Measurements from ENCODE around the gene CHST11. TPM values are rescaled to one million over a fixed set of nuclear protein-coding genes. Genes with fewer than 3 reads are reported as not detected.

Gene CHST11
- polyA plus RNA-seq, 1 donor (not counting 4 experiments of a cell fraction or from before 2014, with no cell fraction given), result 11.9 TPM

DNA sequence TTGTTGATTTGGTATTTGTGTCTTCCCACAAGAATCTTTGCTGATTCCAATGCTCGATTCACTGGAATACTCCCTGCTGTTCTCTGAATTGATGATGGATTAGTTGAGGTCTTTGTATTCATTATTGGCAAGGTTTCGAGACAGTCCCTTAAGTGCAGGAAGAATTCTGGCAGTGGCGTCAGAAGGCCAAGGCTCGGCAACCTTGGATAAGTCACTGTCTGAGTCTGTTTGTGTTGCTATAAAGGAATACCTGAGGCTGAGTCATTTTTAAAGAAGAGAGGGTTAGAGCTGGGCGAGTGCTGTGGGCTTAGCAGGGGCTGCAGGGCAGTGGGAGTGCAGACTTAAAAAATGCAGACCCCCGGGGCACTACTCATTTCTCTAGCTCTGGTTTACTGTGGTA is 56.9 kb downstream of the CHST11 start:
- DNase-seq (ENCODE audit: low read depth, low spot score) (no peak), FAIRE-seq (no peak)
- Histone ChIP-seq H3K9me1 (ENCODE audit: control insufficient read depth, extremely low read depth, insufficient read depth, low read length) (no peaks in the 10 kb centered on the region), H3K4me2 (ENCODE audit: control insufficient read depth, extremely low read depth, insufficient read depth, low read depth, low read length) (no peak overlapping the region), H3K9me3 (ENCODE audit: control insufficient read depth, low read depth, low read length) (no peaks in the 10 kb centered on the region), H3K79me2 (ENCODE audit: control insufficient read depth, insufficient read depth, low read length) (peaks cover 23% of the 10 kb centered on the region), H3K27me3 (ENCODE audit: control insufficient read depth, extremely low read depth, insufficient read depth, low read length) (no peaks in the 10 kb centered on the region), H3K36me3 (ENCODE audit: control insufficient read depth in 2 of 2, extremely low read depth in 1 of 2, insufficient read depth in 2 of 2, low read length in 2 of 2) (no peaks in the 10 kb centered on the region), H3K9ac (ENCODE audit: control insufficient read depth, extremely low read depth, insufficient read depth, low read length) (no peak overlapping the region), H3K4me1 (ENCODE audit: control insufficient read depth, extremely low read depth, insufficient read depth, low read length) (no peaks in the 10 kb centered on the region), H3K27ac (ENCODE audit: control insufficient read depth, insufficient read depth, low read length) (no peak overlapping the region), H4K20me1 (ENCODE audit: control insufficient read depth, extremely low read depth, insufficient read depth, low read length) (peaks cover 2% of the 10 kb centered on the region), H2AFZ (ENCODE audit: control insufficient read depth, low read length) (no peak overlapping the region), H3K4me3 (ENCODE audit: control insufficient read depth in 2 of 3, extremely low read depth in 1 of 3, insufficient read depth in 2 of 3, low read depth in 1 of 3, low read length in 3 of 3) (no peak overlapping the region)
- TF ChIP-seq, protein P1, sequence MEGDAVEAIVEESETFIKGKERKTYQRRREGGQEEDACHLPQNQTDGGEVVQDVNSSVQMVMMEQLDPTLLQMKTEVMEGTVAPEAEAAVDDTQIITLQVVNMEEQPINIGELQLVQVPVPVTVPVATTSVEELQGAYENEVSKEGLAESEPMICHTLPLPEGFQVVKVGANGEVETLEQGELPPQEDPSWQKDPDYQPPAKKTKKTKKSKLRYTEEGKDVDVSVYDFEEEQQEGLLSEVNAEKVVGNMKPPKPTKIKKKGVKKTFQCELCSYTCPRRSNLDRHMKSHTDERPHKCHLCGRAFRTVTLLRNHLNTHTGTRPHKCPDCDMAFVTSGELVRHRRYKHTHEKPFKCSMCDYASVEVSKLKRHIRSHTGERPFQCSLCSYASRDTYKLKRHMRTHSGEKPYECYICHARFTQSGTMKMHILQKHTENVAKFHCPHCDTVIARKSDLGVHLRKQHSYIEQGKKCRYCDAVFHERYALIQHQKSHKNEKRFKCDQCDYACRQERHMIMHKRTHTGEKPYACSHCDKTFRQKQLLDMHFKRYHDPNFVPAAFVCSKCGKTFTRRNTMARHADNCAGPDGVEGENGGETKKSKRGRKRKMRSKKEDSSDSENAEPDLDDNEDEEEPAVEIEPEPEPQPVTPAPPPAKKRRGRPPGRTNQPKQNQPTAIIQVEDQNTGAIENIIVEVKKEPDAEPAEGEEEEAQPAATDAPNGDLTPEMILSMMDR (optimal IDR thresholded peaks at IDR 0.05 in 1 of 3, IDR thresholded peaks at IDR 0.05 in 1 of 3, conservative IDR thresholded peaks at IDR 0.05 in 1 of 3; ENCODE audit: extremely low read depth in 1 of 3, insufficient read depth in 2 of 3, low read length in 3 of 3), result no peak
- TF ChIP-seq EZH2 (IDR thresholded peaks at IDR 0.05; ENCODE audit: low read length), result no peak
- dilution Hi-C loops (cut with MboI; ENCODE audit: extremely low pct_ligation_motif_present, low sequenced_read_pairs), result no loop called here

DNA sequence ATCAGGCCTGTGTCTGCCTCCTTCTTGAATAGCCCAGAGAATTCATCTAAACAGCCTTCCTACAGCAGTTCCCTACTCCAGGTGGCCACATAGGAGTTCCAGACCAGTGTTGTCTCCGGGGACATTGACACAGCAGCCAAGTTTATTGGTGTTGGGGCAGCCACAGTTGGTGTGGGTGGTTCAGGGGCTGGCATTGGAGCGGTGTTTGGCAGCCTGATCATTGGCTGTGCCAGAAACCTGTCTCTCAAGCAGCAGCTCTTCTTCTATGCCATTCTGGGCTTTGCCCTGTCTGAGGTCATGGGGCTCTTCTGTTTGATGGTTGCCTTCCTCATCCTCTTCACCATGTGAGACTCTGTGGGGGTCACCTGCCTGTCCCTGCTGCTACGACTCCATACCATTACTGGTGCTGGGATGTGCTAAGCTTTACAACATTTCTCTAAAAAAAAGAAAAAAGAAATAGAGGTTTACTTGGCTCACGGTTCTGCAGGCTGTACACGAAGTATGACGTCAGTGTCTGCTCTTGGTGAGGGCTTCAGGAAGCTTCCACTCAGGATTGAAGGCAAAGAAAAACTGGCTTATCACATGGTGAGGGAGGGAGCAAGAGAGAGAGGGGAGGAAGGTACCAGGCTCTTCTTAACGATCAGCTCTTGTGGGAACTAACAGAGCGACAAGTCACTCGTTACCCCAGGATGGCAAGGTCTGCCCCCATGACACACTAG is 57.5 kb downstream of the CHST11 start:
- H3K9me1 ChIP-seq (ENCODE audit: control insufficient read depth, extremely low read depth, insufficient read depth, low read length), result no peaks in the 10 kb centered on the region
- TF ChIP-seq EZH2 (IDR thresholded peaks at IDR 0.05; ENCODE audit: low read length), result no peak
- TF ChIP-seq, protein P1 (optimal IDR thresholded peaks at IDR 0.05 in 1 of 3, IDR thresholded peaks at IDR 0.05 in 1 of 3, conservative IDR thresholded peaks at IDR 0.05 in 1 of 3; ENCODE audit: extremely low read depth in 1 of 3, insufficient read depth in 2 of 3, low read length in 3 of 3), result no peak
- dilution Hi-C loops (cut with MboI; ENCODE audit: extremely low pct_ligation_motif_present, low sequenced_read_pairs), result no loop called here
- no peak overlapping the region for H2AFZ ChIP-seq (ENCODE audit: control insufficient read depth, low read length)
- H3K27ac ChIP-seq (ENCODE audit: control insufficient read depth, insufficient read depth, low read length), result no peak overlapping the region
- H3K36me3 ChIP-seq (ENCODE audit: control insufficient read depth in 2 of 2, extremely low read depth in 1 of 2, insufficient read depth in 2 of 2, low read length in 2 of 2), result no peaks in the 10 kb centered on the region
- no peak overlapping the region for H3K4me3 ChIP-seq (ENCODE audit: control insufficient read depth in 2 of 3, extremely low read depth in 1 of 3, insufficient read depth in 2 of 3, low read depth in 1 of 3, low read length in 3 of 3)
- H3K9me3 ChIP-seq (ENCODE audit: control insufficient read depth, low read depth, low read length), result no peaks in the 10 kb centered on the region
- no peak overlapping the region for H3K4me2 ChIP-seq (ENCODE audit: control insufficient read depth, extremely low read depth, insufficient read depth, low read depth, low read length)
- DNase-seq (ENCODE audit: low read depth, low spot score), result no peak
- peaks cover 2% of the 10 kb centered on the region for H4K20me1 ChIP-seq (ENCODE audit: control insufficient read depth, extremely low read depth, insufficient read depth, low read length)
- FAIRE-seq, result no peak
- H3K79me2 ChIP-seq (ENCODE audit: control insufficient read depth, insufficient read depth, low read length), result peaks cover 24% of the 10 kb centered on the region
- H3K4me1 ChIP-seq (ENCODE audit: control insufficient read depth, extremely low read depth, insufficient read depth, low read length), result no peaks in the 10 kb centered on the region
- no peak overlapping the region for H3K9ac ChIP-seq (ENCODE audit: control insufficient read depth, extremely low read depth, insufficient read depth, low read length)
- no peaks in the 10 kb centered on the region for H3K27me3 ChIP-seq (ENCODE audit: control insufficient read depth, extremely low read depth, insufficient read depth, low read length)
